Upper lobe of left lung (tissue), 4 donors: Measurements from ENCODE around the gene CCDC12.

ENCODE experiments used
- POLR2A ChIP-seq, 4 donors: fragments of 450-650 bp; IDR thresholded peaks; one replicate each; pipeline ENCODE4 v1.5.1; 2016 to 2017; ENCODE audit warnings: antibody characterized with exemption in 4 of 4, mild to moderate bottlenecking in 2 of 4
- POLR2AphosphoS5 ChIP-seq, 2 donors: sonication (generic); formaldehyde crosslinking; IDR thresholded peaks; one replicate each; pipeline ENCODE4 v1.5.1; 2017; ENCODE audit warnings: antibody characterized with exemption in 2 of 2
- TF ChIP-seq, protein P1 (sequence below), 6 experiments: fragments of 450-650 bp in 4 of 6; fragments of 200-600 bp in 2 of 6; sonication (generic) in 2 of 6; IDR thresholded peaks; one replicate each; pipeline ENCODE4 v1.5.1; 2016 to 2019; ENCODE audit warnings: antibody characterized with exemption in 6 of 6

GRCh38 chr3:46918634-46919033 is 57.9 kb downstream of the CCDC12 start:
- TF ChIP-seq POLR2A (IDR thresholded peaks at IDR 0.05) = no peak
- TF ChIP-seq, protein P1, sequence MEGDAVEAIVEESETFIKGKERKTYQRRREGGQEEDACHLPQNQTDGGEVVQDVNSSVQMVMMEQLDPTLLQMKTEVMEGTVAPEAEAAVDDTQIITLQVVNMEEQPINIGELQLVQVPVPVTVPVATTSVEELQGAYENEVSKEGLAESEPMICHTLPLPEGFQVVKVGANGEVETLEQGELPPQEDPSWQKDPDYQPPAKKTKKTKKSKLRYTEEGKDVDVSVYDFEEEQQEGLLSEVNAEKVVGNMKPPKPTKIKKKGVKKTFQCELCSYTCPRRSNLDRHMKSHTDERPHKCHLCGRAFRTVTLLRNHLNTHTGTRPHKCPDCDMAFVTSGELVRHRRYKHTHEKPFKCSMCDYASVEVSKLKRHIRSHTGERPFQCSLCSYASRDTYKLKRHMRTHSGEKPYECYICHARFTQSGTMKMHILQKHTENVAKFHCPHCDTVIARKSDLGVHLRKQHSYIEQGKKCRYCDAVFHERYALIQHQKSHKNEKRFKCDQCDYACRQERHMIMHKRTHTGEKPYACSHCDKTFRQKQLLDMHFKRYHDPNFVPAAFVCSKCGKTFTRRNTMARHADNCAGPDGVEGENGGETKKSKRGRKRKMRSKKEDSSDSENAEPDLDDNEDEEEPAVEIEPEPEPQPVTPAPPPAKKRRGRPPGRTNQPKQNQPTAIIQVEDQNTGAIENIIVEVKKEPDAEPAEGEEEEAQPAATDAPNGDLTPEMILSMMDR (IDR thresholded peaks at IDR 0.05) = no peak
- no peak for TF ChIP-seq POLR2AphosphoS5 (IDR thresholded peaks at IDR 0.05)
